Measurements from ENCODE around the gene SGIP1.

SGIP1 gene

GRCh38 chr1:66752671-66753371 lies 218.9 kb downstream of the SGIP1 start:
- TF ChIP-seq CTCF (IDR thresholded peaks at IDR 0.05; ENCODE audit: low read length, missing control alignments), result no peak
- DNase-seq (ENCODE audit: low read depth), result no peak
- peak overlapping the region; percentile 52 for H3K4me3 ChIP-seq (replicated peaks; ENCODE audit: low read depth, low read length)

GRCh38 chr1:66757722-66758240 lies 223.8 kb downstream of the SGIP1 start:
- TF ChIP-seq CTCF (IDR thresholded peaks at IDR 0.05; ENCODE audit: low read length, missing control alignments), result no peak
- no peak overlapping the region for H3K4me3 ChIP-seq (replicated peaks; ENCODE audit: low read depth, low read length)
- DNase-seq (ENCODE audit: low read depth), result no peak

- H3K4me3 ChIP-seq (replicated peaks; ENCODE audit: low read depth, low read length), result no peak overlapping the region
- DNase-seq (ENCODE audit: low read depth), result peak; percentile 12
- no peak for TF ChIP-seq CTCF (IDR thresholded peaks at IDR 0.05; ENCODE audit: low read length, missing control alignments)
Observed at GRCh38 chr1:66758241-66758755, 224.3 kb downstream of the SGIP1 start.

GRCh38 chr1:66760506-66760905 lies 226.6 kb downstream of the SGIP1 start:
- H3K4me3 ChIP-seq (replicated peaks; ENCODE audit: low read depth, low read length), result no peak overlapping the region
- TF ChIP-seq CTCF (IDR thresholded peaks at IDR 0.05; ENCODE audit: low read length, missing control alignments), result no peak
- no peak for DNase-seq (ENCODE audit: low read depth)

- peak; percentile 68 for DNase-seq (ENCODE audit: low read depth)
- peak; percentile 35 for TF ChIP-seq CTCF (IDR thresholded peaks at IDR 0.05; ENCODE audit: low read length, missing control alignments)
- H3K4me3 ChIP-seq (replicated peaks; ENCODE audit: low read depth, low read length), result no peak overlapping the region
Observed at GRCh38 chr1:66761221-66761620, 227.3 kb downstream of the SGIP1 start.

- peak; percentile 80 for DNase-seq (ENCODE audit: low read depth)
- no peak overlapping the region for H3K4me3 ChIP-seq (replicated peaks; ENCODE audit: low read depth, low read length)
- TF ChIP-seq CTCF (IDR thresholded peaks at IDR 0.05; ENCODE audit: low read length, missing control alignments), result peak; percentile 74
Observed at GRCh38 chr1:66764994-66765578, 231.1 kb downstream of the SGIP1 start.

Measured in fibroblast of pulmonary artery (primary cell).